Measurements from ENCODE around the gene TPT1. TPM values are rescaled to one million over a fixed set of nuclear protein-coding genes. Genes with fewer than 3 reads are reported as not detected.

TPT1 gene
- total and polyA plus RNA-seq, 7 experiments from 2014 or later, result 3,943 to 13,134 (median 5,986) TPM

Other genes with a start within 250 kb of the TPT1 start
- gene GTF2F2, start 220.7 kb downstream of the TPT1 start, total RNA-seq, result 10 to 100 TPM; 13.7 to 20.4 (median 15.2) TPM
- gene GTF2F2, start 220.7 kb downstream of the TPT1 start, polyA plus RNA-seq, result 1 to 10 TPM; 6.7 to 8.1 TPM
- gene KCTD4, start 140.1 kb downstream of the TPT1 start, total RNA-seq, result not detected
- not detected for gene KCTD4, start 140.1 kb downstream of the TPT1 start, polyA plus RNA-seq
- gene SLC25A30, start 77.2 kb upstream of the TPT1 start, total RNA-seq, result 10 to 100 TPM; 13.3 to 29.4 (median 23.6) TPM
- gene SLC25A30, start 77.2 kb upstream of the TPT1 start, polyA plus RNA-seq, result 1 to 10 TPM; 1.7 to 2.1 TPM
- 10 to 100 TPM; 29.7 to 50.1 (median 43.4) TPM for gene COG3, start 123.8 kb upstream of the TPT1 start, total RNA-seq
- 10 to 100 TPM; 26.5 to 31.2 TPM for gene COG3, start 123.8 kb upstream of the TPT1 start, polyA plus RNA-seq